CD14-positive monocyte (primary cell): Measurements from ENCODE around the gene TMEM181. TPM values are rescaled to one million over a fixed set of nuclear protein-coding genes. Genes with fewer than 3 reads are reported as not detected.

Source experiments
- DNase-seq, 3 donors: peaks; one replicate each; pipeline ENCODE4 v3.0.0-alpha.2; 2011 to 2022
- H2AFZ ChIP-seq: 2 replicates; pipeline ENCODE4 v1.6.0; 2012; ENCODE audit warnings: mild to moderate bottlenecking, low read depth, low read length, inconsistent platforms; ENCODE audit not compliant: insufficient read depth, poor library complexity, severe bottlenecking
- H3K27ac ChIP-seq, 2 donors: 1 replicate in 1 of 2; 2 replicates in 1 of 2; pipeline ENCODE4 v1.5.1; 2012 to 2013; ENCODE audit warnings: low read length in 2 of 2, control low read depth in 1 of 2, inconsistent platforms in 1 of 2, low read depth in 1 of 2, mild to moderate bottlenecking in 1 of 2
- H3K27me3 ChIP-seq, 2 donors: one replicate each; pipeline versions ENCODE4 v1.6.0 to v1.6.1; 2011 to 2013; ENCODE audit warnings: low read length in 2 of 2; ENCODE audit not compliant: control insufficient read depth in 2 of 2, insufficient read depth in 2 of 2
- H3K36me3 ChIP-seq, 2 donors: replicated peaks in 1 of 2; 1 replicate in 1 of 2; 2 replicates in 1 of 2; pipeline versions ENCODE4 v1.5.1 to v1.6.1; 2012 to 2013; ENCODE audit warnings: low read length in 2 of 2, control low read depth in 1 of 2, inconsistent platforms in 1 of 2, mild to moderate bottlenecking in 1 of 2; ENCODE audit not compliant: insufficient read depth in 2 of 2, control insufficient read depth in 1 of 2
- H3K4me1 ChIP-seq, 2 donors: 1 replicate in 1 of 2; 2 replicates in 1 of 2; pipeline versions ENCODE4 v1.5.1 to v1.6.1; 2012 to 2013; ENCODE audit warnings: low read length in 2 of 2, control low read depth in 1 of 2, inconsistent platforms in 1 of 2, mild to moderate bottlenecking in 1 of 2, moderate library complexity in 1 of 2; ENCODE audit not compliant: insufficient read depth in 2 of 2, control insufficient read depth in 1 of 2
- H3K4me2 ChIP-seq: replicated peaks from 2 replicates; pipeline ENCODE3; 2012; ENCODE audit warnings: low read length, moderate library complexity, mild to moderate bottlenecking; ENCODE audit not compliant: poor library complexity, severe bottlenecking; ENCODE audit errors: extremely low read depth
- H3K4me3 ChIP-seq, 3 experiments: fragments of 200-600 bp in 1 of 3; sonication (generic) in 1 of 3; replicated peaks in 1 of 3; 1 replicate in 2 of 3; 2 replicates in 1 of 3; pipeline ENCODE4 v1.5.1; 2011 to 2013; ENCODE audit warnings: low read length in 3 of 3, mild to moderate bottlenecking in 3 of 3, control low read depth in 2 of 3, low read depth in 2 of 3, inconsistent platforms in 1 of 3, moderate library complexity in 1 of 3
- H3K79me2 ChIP-seq: 2 replicates; pipeline ENCODE4 v1.6.0; 2012; ENCODE audit warnings: mild to moderate bottlenecking, control low read depth, inconsistent platforms, low read length, moderate library complexity; ENCODE audit not compliant: insufficient read depth
- H3K9ac ChIP-seq: 2 replicates; pipeline ENCODE4 v1.6.0; 2017; ENCODE audit warnings: low read length, mild to moderate bottlenecking; ENCODE audit not compliant: insufficient read depth, poor library complexity, severe bottlenecking
- H3K9me3 ChIP-seq, 2 donors: replicated peaks in 1 of 2; 1 replicate in 1 of 2; 2 replicates in 1 of 2; pipeline versions ENCODE4 v1.5.1 to v1.6.1; 2012 to 2013; ENCODE audit warnings: low read length in 2 of 2, control low read depth in 1 of 2; ENCODE audit not compliant: control insufficient read depth in 1 of 2, insufficient read depth in 1 of 2
- H4K20me1 ChIP-seq: 2 replicates; pipeline ENCODE4 v1.6.0; 2012; ENCODE audit warnings: mild to moderate bottlenecking, low read length, control low read depth, moderate library complexity; ENCODE audit not compliant: insufficient read depth
- H3K27ac Mint-ChIP-seq, 7 donors: one replicate each; pipeline ENCODE4 v1.8.0; 2020; ENCODE audit warnings: mild to moderate bottlenecking in 7 of 7, mixed read lengths in 7 of 7, moderate library complexity in 6 of 7, inconsistent platforms in 2 of 7
- H3K27me3 Mint-ChIP-seq, 3 donors: one replicate each; pipeline ENCODE4 v1.8.0; 2021 to 2022; ENCODE audit warnings: low read depth in 3 of 3, mild to moderate bottlenecking in 3 of 3, mixed read lengths in 3 of 3, moderate library complexity in 3 of 3, inconsistent platforms in 1 of 3
- H3K36me3 Mint-ChIP-seq, 2 donors: one replicate each; pipeline ENCODE4 v1.8.0; 2020; ENCODE audit warnings: mixed read lengths in 2 of 2, inconsistent platforms in 1 of 2, mild to moderate bottlenecking in 1 of 2
- H3K4me1 Mint-ChIP-seq: one replicate; pipeline ENCODE4 v1.8.0; 2020; ENCODE audit warnings: mild to moderate bottlenecking, mixed read lengths
- H3K4me3 Mint-ChIP-seq, 2 donors: one replicate each; pipeline ENCODE4 v1.8.0; 2020; ENCODE audit warnings: mild to moderate bottlenecking in 2 of 2, mixed read lengths in 2 of 2, moderate library complexity in 1 of 2
- H3K9me3 Mint-ChIP-seq, 7 donors: one replicate each; pipeline ENCODE4 v1.8.0; 2020 to 2022; ENCODE audit warnings: mixed read lengths in 7 of 7, mild to moderate bottlenecking in 6 of 7, moderate library complexity in 6 of 7, inconsistent platforms in 2 of 7
- CTCF ChIP-seq: fragments of 200-600 bp; IDR thresholded peaks from one replicate; pipeline ENCODE4 v1.8.0; 2022; ENCODE audit warnings: antibody characterized with exemption, mild to moderate bottlenecking
- WGBS: methylation state at CpG from one replicate; pipeline ENCODE4 v1.1.5; 2013; ENCODE audit warnings: missing lambda C conversion rate; ENCODE audit not compliant: insufficient coverage; 5-methylcytosine and 5-hydroxymethylcytosine counted together
- intact Hi-C, 2 donors: fragments of 100-400 bp; cut with micrococcal nuclease; formaldehyde crosslinking; loops; one replicate each; pipeline versions ENCODE4 v1.15.0 to v1.15.1; 2023
- polyA plus RNA-seq, 3 donors: library from polyadenylated mRNA; depleted of rRNA in 1 of 3; unstranded in 2 of 3; stranded (reverse) in 1 of 3; fragments of 300-500 nt in 2 of 3; fragments of >200 nt in 1 of 3; fragmentation: Illumina TruSeq in 2 of 3; gene quantifications; 1 replicate in 2 of 3; 2 replicates in 1 of 3; pipeline ENCODE4 v1.2.3, GENCODE V29; 2012 to 2021

TMEM181 gene
- polyA plus RNA-seq, 3 donors = 2.4 to 6.8 (median 2.6) TPM

GRCh38 chr6:158608221-158608620 is 48.3 kb downstream of the TMEM181 start:
- no peaks in the 10 kb centered on the region for H3K4me1 ChIP-seq

GRCh38 chr6:158609455-158610155 is 49.7 kb downstream of the TMEM181 start:
- peaks cover 65 to 86% of the 10 kb centered on the region in 2 donors for H3K36me3 Mint-ChIP-seq

More at GRCh38 chr6:158608221-158608620, 48.3 kb downstream of the TMEM181 start:
- intact Hi-C loops = loop anchor here in 1 of 2 donors (10.0 kb wide), 1 partner anchor 393 kb away; no protein-coding TSS in a partner anchor
- TF ChIP-seq CTCF = no peak
- no peaks in the 10 kb centered on the region for H3K27me3 ChIP-seq
- Mint-ChIP-seq H3K27me3 (peaks cover 0 to 1% (median 0%) of the 10 kb centered on the region in 3 donors), H3K27ac (peak overlapping the region in 1 of 7 donors; percentile 21), H3K4me1 (no peaks in the 10 kb centered on the region), H3K36me3 (peaks cover 70 to 93% of the 10 kb centered on the region in 2 donors), H3K4me3 (no peak overlapping the region), H3K9me3 (peaks cover 0 to 2% (median 0%) of the 10 kb centered on the region in 7 donors)
- H3K4me3 ChIP-seq = no peak overlapping the region
- H3K36me3 ChIP-seq = peaks cover 68 to 93% of the 10 kb centered on the region in 2 donors
- no peak overlapping the region for H2AFZ ChIP-seq
- H3K9me3 ChIP-seq = no peaks in the 10 kb centered on the region
- 99% methylated on average over 10 of the region's 12 CpGs for WGBS
- H3K27ac ChIP-seq = peak overlapping the region in 1 of 2 donors; percentile 36
- H3K79me2 ChIP-seq = no peaks in the 10 kb centered on the region
- H4K20me1 ChIP-seq = peaks cover 8% of the 10 kb centered on the region
- no peak for DNase-seq
- no peak overlapping the region for H3K9ac ChIP-seq
- H3K4me2 ChIP-seq = no peak overlapping the region

More at GRCh38 chr6:158609455-158610155, 49.7 kb downstream of the TMEM181 start:
- TF ChIP-seq CTCF = no peak
- Mint-ChIP-seq H3K27me3 (no peaks in the 10 kb centered on the region), H3K4me1 (no peaks in the 10 kb centered on the region), H3K4me3 (no peak overlapping the region), H3K27ac (peak overlapping the region in 3 of 7 donors; percentile 15 to 63 (median 27)), H3K9me3 (peaks cover 0 to 2% (median 2%) of the 10 kb centered on the region in 7 donors)
- no peak overlapping the region for H3K9ac ChIP-seq
- H3K4me2 ChIP-seq = no peak overlapping the region
- no peak overlapping the region for H2AFZ ChIP-seq
- H3K9me3 ChIP-seq = no peaks in the 10 kb centered on the region
- peaks cover 64 to 90% of the 10 kb centered on the region in 2 donors for H3K36me3 ChIP-seq
- no peaks in the 10 kb centered on the region for H3K4me1 ChIP-seq
- no peaks in the 10 kb centered on the region for H3K79me2 ChIP-seq
- H3K27ac ChIP-seq = no peak overlapping the region
- intact Hi-C loops = loop anchor here in 1 of 2 donors (10.0 kb wide), 1 partner anchor 395 kb away; no protein-coding TSS in a partner anchor
- WGBS = over 99% methylated on average over 13 of the region's 13 CpGs
- H3K27me3 ChIP-seq = no peaks in the 10 kb centered on the region
- no peak overlapping the region for H3K4me3 ChIP-seq
- no peaks in the 10 kb centered on the region for H4K20me1 ChIP-seq
- no peak for DNase-seq
